OCI-LY7 (cell line): ENCODE data around the gene SIGLEC1. TPM values are rescaled to one million over a fixed set of nuclear protein-coding genes. Genes with fewer than 3 reads are reported as not detected.

Experiments
- total RNA-seq, 2 experiments: library from RNA; depleted of rRNA in 1 of 2; stranded (reverse); fragments of >200 nt in 1 of 2; shearing (Covaris generic) in 1 of 2; gene quantifications; 2 replicates each; pipeline ENCODE4 v1.2.3, GENCODE V29; 2014 to 2022

Gene SIGLEC1
- total RNA-seq, 2 experiments from 2014 or later: 0.11 TPM; not detected in 1

Other genes with a start within 250 kb of the SIGLEC1 start
- gene ATRN, start 241.6 kb downstream of the SIGLEC1 start, total RNA-seq (2014; rRNA removed; shearing (Covaris generic)): 0.03 and 0.09 TPM in 2 replicates
- gene ATRN, start 241.6 kb downstream of the SIGLEC1 start, total RNA-seq (2022): 3.7 and 4.5 TPM in 2 replicates
- gene GFRA4, start 49.2 kb downstream of the SIGLEC1 start, total RNA-seq (2014; rRNA removed; shearing (Covaris generic)): not detected in 2 replicates
- gene GFRA4, start 49.2 kb downstream of the SIGLEC1 start, total RNA-seq (2022): not detected in 2 replicates
- not detected in 2 replicates for gene ADAM33, start 30.6 kb downstream of the SIGLEC1 start, total RNA-seq (2014; rRNA removed; shearing (Covaris generic))
- gene ADAM33, start 30.6 kb downstream of the SIGLEC1 start, total RNA-seq (2022): not detected in 2 replicates
- gene HSPA12B, start 20.1 kb upstream of the SIGLEC1 start, total RNA-seq (2014; rRNA removed; shearing (Covaris generic)): not detected in 2 replicates
- gene HSPA12B, start 20.1 kb upstream of the SIGLEC1 start, total RNA-seq (2022): not detected in 2 replicates
- gene ADISSP, start 55.2 kb upstream of the SIGLEC1 start, total RNA-seq (2014; rRNA removed; shearing (Covaris generic)): 62.1 and 66.7 TPM in 2 replicates
- gene ADISSP, start 55.2 kb upstream of the SIGLEC1 start, total RNA-seq (2022): 58.7 and 64.4 TPM in 2 replicates
- 0.09 and 0.10 TPM in 2 replicates for gene SPEF1, start 68.8 kb upstream of the SIGLEC1 start, total RNA-seq (2014; rRNA removed; shearing (Covaris generic))
- 0.27 TPM in 1 of 2 replicates, not detected in the other for gene SPEF1, start 68.8 kb upstream of the SIGLEC1 start, total RNA-seq (2022)
- gene CENPB, start 74.1 kb upstream of the SIGLEC1 start, total RNA-seq (2014; rRNA removed; shearing (Covaris generic)): 32.5 and 39.1 TPM in 2 replicates
- 31.2 and 34.8 TPM in 2 replicates for gene CENPB, start 74.1 kb upstream of the SIGLEC1 start, total RNA-seq (2022)
- gene CDC25B, start 83.7 kb upstream of the SIGLEC1 start, total RNA-seq (2014; rRNA removed; shearing (Covaris generic)): 86.1 and 89.2 TPM in 2 replicates
- 119 and 147 TPM in 2 replicates for gene CDC25B, start 83.7 kb upstream of the SIGLEC1 start, total RNA-seq (2022)
- gene AP5S1, start 107.9 kb upstream of the SIGLEC1 start, total RNA-seq (2014; rRNA removed; shearing (Covaris generic)): 6.2 and 9.8 TPM in 2 replicates
- 9.9 and 12.1 TPM in 2 replicates for gene AP5S1, start 107.9 kb upstream of the SIGLEC1 start, total RNA-seq (2022)
- 15.3 and 19.8 TPM in 2 replicates for gene MAVS, start 134.2 kb upstream of the SIGLEC1 start, total RNA-seq (2014; rRNA removed; shearing (Covaris generic))
- 35.5 and 37.2 TPM in 2 replicates for gene MAVS, start 134.2 kb upstream of the SIGLEC1 start, total RNA-seq (2022)
- gene PANK2, start 176.8 kb upstream of the SIGLEC1 start, total RNA-seq (2014; rRNA removed; shearing (Covaris generic)): 40.9 and 46.1 TPM in 2 replicates
- 66.6 and 71.3 TPM in 2 replicates for gene PANK2, start 176.8 kb upstream of the SIGLEC1 start, total RNA-seq (2022)